Measurements from ENCODE around the gene TMEM141.
A peak's percentile ranks its signal among the peaks of the same experiment; 100 is the strongest.
"Not testable (repeated sequence)": the region's sequence is repeated elsewhere in the genome, so short reads cannot be mapped to it uniquely, and the experiment has no call there.

The TMEM141 gene

DNA sequence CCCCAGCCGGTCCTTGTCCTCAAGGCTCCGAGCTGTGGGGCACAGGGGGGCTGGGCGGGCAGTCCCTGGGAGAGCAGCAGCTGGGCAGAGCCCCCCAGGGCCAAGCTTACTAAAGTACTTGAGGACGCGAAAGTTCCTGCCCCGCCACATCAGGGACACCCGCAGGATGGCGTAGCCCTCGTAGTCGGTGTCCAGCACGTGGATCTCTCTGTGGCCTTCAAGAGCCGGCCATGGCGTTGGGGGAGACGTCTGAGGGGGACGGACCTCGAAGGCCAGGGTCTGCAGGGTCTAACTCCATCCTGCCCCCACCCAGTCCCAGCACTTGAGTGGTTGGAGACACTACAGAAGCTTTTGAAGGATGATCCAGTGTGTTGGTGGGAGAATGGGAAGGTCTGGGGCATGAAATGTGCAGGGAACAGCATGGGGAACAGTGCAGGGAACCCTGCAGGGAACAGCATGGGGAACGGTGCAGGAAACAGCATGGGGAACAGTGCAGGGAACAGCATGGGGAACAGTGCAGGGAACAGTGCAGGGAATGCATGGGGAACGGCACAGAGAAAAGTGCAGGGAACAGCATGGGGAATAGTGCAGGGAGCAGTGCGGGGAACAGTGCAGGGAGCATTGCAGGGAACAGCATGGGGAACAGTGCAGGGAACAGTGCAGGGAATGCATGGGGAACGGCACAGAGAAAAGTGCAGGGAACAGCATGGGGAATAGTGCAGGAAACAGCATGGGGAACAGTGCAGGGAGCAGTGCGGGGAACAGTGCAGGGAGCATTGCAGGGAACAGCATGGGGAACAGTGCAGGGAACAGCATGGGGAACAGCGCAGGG lies 35.6 kb upstream of the TMEM141 start:
- DNase-seq (ENCODE audit: low spot score): not testable (repeated sequence)

DNA sequence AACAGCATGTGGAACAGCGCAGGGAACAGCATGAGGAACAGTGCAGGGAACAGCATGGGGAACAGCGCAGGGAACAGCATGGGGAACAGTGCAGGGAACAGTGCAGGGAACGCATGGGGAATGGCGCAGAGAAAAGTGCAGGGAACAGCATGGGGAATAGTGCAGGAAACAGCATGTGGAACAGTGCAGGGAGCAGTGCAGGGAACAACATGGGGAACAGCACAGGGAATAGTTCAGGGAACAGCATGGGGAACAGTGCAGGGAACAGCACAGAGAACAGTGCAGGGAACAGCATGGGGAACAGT lies 35.1 kb upstream of the TMEM141 start:
- no peak for DNase-seq (ENCODE audit: low spot score)

DNA sequence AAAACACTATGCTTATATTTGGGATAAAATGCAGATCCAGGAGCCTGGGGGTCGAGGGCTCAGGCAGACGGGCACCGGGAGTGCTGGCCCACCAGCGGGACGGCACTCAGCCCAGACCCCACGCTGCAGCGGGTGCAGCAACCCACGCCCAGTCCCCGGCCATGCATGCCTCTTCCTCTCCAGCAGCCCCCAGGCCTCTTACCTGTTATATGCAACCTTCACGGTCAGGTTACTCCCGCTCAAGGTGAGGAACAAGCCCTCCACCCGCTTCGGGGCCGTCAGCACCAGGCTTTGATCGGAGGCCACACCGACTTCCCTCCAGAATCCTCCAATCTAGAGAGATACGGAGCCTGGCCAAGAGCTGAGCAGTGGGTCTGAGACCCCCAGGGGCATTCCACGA lies 34.3 kb upstream of the TMEM141 start:
- DNase-seq (ENCODE audit: low spot score): no peak

DNA sequence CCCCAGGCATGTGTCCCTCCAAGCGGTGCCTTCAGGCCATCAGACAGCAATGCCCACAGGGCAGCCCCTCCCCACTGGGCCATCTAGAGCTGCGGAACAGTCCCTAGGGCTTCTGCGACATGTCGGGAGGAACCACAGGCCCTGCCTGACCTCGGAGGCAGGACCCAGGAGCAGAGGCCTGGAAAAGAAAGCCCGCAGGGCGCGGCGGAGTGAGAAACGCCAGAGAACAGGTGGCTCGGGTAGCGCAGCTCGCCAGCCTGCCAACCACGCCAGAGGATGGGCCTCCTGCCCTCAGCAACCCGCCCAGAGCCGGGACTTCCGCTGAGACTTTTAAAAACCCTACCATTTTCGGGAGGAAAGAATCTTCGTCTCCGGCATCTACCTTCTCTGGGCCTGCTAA lies 33.8 kb upstream of the TMEM141 start:
- no peak for DNase-seq (ENCODE audit: low spot score)

DNA sequence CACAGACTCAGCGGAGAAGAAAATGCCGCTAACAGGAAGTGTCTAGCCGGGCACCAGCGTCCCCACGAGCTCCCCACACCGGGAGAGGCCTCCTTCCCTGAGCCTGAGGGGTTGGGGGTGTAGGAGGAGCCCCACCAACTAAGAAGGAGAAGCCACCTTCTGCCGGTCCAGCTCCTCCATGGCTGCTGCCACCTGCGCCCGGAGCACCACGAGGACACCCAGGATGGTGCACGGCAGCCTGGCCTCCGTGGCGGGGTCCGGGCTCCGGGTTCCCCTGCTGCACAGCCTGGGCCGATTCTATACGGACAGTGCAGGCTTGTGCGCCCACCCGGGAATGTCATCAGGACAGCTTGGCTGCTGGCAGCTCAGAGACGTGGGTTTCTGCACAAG lies 33.4 kb upstream of the TMEM141 start:
- DNase-seq (ENCODE audit: low spot score): no peak

GRCh38 chr9:136759001-136759400 lies 32.1 kb upstream of the TMEM141 start:
- no peak for DNase-seq (ENCODE audit: low spot score)

- no peak for DNase-seq (ENCODE audit: low spot score)
These were observed 31.5 kb upstream of the TMEM141 start for GRCh38 chr9:136759436-136760325.

GRCh38 chr9:136760424-136760823 lies 30.7 kb upstream of the TMEM141 start:
- no peak for DNase-seq (ENCODE audit: low spot score)

GRCh38 chr9:136760834-136761544 lies 30.2 kb upstream of the TMEM141 start:
- peak; percentile 65 for DNase-seq (ENCODE audit: low spot score)

DNA sequence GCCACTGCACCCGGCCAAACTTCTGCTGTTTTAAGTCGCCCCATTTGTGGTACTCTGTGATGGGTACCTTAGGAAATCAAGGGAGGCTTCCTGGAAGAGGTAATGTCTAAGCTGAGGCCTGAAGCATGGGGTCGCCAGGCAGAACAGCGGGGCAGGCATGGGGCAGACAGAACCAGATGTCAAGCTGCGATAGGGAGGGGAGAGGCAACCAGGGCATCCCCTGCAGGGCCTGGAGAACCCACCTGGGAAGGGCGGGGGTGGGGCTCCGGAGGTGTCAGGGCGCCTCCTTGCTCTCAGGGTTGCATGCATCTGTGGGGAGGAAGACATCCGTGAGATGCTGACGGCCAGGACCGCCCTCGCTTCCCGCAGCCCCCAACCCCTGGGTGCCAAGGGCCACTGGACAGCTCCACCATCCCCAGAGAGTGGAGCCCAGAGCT lies 29.6 kb upstream of the TMEM141 start:
- DNase-seq (ENCODE audit: low spot score): no peak

DNA sequence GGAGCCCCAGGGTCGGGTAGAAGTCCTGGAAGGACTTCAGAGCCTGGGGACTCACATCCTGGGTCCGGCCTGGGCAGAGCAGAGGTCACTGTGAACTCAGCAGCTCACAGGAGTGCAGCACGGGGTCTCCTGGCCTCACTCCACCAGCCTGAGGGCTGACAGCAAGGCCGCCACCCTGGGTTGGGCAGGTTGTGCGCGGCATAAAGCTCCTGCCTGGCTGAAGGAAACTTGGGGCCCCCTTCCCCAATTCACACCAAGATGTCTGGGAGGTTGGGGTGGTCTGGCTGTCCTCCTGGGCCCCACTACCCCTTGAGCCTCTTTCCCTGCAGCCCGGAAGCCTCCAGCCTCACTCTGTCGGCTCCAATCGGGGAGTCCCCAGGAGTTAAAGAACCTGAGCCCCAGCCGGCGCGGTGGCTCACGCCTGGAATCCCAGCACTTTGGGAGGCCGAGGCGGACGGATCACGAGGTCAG lies 28.9 kb upstream of the TMEM141 start:
- no peak for DNase-seq (ENCODE audit: low spot score)

GRCh38 chr9:136762915-136763648 lies 28.1 kb upstream of the TMEM141 start:
- DNase-seq (ENCODE audit: low spot score): no peak

- DNase-seq (ENCODE audit: low spot score): no peak
These were observed 27.5 kb upstream of the TMEM141 start for GRCh38 chr9:136763649-136764035.

DNA sequence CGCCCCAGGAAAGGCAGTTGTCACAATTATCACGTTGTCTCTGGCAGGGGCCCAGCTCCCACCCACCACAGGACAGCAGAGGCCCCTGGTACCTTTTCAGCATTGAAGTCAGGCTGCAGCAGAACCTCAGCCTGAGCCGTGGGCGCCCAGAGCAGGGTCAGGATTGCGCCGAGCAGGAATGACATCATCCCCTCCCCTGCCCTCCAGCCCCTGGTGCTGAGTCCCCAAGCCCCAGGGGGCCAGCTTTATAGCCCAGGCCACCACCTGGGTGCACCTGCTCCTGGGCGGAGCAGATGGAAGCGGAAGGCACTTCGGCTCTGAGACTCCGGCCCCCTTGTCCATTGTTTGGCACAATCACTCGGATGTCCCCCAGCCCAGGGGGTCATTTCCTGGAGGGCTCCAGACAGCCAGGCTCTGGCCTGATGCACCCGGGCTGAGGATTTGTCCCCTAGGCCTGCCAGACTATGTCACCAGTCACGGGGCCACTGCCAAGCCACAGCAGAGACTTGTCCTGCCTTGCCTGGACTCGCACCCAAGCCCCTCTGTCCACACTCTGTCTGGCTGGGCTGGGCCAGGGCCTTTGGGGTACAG lies 26.7 kb upstream of the TMEM141 start, which contains the start of gene LCN15:
Gene LCN15 (minus strand): TSS at position 218 of the 591 bp plus-strand sequence. CDS start 30 bp downstream, at position 188.
- no peak for DNase-seq (ENCODE audit: low spot score)

DNA sequence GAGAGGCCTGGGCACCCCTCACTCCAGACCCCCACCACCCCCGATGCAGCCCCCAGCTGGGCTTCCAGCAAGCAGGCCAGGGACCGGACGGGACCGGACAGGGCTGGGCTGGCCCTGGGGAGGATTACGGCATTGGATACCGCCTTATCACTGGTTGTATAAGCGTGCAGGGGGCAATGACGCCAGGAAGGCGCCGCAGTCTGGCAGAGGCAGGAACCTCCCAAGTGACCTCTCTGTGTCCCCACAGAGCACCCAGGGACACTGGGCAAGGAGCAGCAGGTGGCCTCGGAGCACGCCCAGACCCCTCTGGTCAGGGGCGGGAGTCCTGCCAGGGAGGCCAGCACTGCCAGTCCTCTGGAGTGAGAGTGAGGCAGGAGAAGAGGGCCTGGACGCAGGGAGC lies 26.1 kb upstream of the TMEM141 start:
- no peak for DNase-seq (ENCODE audit: low spot score)

DNA sequence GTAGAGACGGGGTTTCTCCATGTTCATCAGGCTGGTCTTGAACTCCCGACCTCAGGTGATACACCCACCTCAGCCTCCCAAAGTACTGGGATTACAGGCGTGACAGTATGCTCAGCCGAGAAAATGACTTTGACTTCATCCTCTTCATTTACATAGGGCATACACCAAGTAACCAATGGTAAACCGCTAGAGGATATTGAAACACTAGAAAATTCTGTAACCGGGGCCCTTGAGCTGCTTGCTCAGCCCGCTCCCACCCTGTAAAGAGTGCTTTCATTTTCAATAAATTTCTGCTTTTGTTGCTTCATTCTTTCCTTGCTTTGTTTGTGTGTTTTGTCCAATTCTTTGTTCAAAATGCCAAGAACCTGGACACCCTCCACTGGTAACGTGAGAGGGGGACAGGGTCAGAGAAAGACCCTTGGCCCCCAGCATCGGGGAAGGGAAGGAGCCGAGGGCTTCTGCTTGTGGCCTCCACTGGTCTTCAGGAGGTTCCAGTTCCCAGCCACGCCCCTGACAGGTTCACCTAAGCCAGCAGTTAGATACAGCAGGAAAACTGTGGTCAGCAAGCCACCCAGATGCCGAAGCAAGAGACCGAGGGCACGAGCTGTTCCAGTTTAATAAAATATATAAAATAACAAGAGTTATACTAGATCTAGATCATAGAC lies 25.3 kb upstream of the TMEM141 start:
- not testable (repeated sequence) for DNase-seq (ENCODE audit: low spot score)

DNA sequence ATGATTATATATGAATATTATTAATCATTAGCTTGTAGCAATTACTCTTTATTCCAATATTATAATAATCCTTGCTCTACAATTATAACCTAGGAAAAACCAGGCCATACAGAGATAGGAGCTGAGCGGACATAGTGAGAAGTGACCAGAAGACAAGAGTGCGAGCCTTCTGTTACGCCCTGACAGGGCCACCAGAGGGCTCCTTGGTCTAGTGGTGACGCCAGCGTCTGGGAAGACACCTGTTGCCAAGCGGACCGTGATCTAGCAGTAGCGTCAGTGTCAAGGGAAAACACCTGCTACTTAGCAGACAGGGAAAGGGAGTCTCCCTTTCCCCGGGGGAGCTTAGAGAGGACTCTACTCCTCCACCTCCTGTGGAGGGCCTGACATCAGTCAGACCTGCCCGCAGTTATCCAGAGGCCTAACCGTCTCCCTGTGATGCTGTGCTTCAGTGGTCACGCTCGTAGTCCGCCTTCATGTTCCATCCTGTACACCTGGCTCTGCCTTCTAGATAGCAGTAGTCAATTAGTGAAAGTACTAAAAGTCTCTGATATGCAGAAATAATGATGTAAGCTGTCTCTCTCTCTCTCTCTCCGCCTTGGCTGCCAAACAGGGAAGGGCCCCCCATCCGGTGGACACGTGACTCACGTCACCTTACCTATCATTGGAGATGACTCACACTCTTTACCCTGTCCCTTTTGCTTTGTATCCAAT lies 24.6 kb upstream of the TMEM141 start:
- DNase-seq (ENCODE audit: low spot score): peak; percentile 65

GRCh38 chr9:136769710-136770191 lies 21.4 kb upstream of the TMEM141 start:
- no peak for DNase-seq (ENCODE audit: low spot score)

DNA sequence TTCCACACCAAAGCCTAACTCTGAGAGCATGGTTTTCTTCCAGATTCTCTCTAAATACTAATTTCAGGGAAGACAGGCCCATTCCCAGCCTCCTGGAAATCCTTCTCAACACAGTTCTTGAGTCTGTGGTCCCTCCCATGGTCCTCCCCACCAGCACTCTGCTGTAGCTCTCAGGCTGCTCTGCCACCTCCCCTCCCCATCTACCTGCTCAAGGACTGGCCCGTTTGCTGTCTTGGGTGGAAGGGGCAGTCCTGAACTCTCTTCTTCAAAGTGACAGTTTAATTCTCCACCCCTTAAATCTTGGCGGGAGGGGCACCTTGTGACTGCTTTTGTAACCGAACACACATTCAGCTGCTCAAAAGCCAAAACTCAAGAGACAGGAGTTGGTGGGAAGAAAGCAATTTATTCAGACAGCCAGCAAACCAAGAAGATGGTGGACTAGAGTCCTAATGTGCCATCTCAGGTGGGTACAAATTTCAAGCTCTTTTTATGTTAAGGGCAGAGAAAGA lies 19.2 kb upstream of the TMEM141 start:
- no peak for DNase-seq (ENCODE audit: low spot score)

Measured in pons (tissue), 1 donor.